C1 segment of cervical spinal cord (tissue), 14 donors: ENCODE results near the gene OXLD1.
A peak's percentile ranks its signal among the peaks of the same experiment; 100 is the strongest.

Experiments
- DNase-seq, 14 donors: peaks; one replicate each; lab custom pipeline; 2025; lab: John Stamatoyannopoulos, UW

The OXLD1 gene

GRCh38 chr17:81683584-81684441, 17.4 kb upstream of the OXLD1 start, which contains the start of the genes ARL16 and HGS:
Gene ARL16 (minus strand): TSS chr17:81683797. CDS start chr17:81683753, 44 bp downstream.
Gene HGS (plus strand): TSS chr17:81684011. CDS start chr17:81684067, 56 bp downstream.
- DNase-seq: peak; percentile 77 to 98 (median 96)

GRCh38 chr17:81683208-81683583, 16.8 kb upstream of the OXLD1 start:
- peak in 1 of 14 donors; percentile 50 for DNase-seq

GRCh38 chr17:81682565-81683207, 16.3 kb upstream of the OXLD1 start:
- no peak for DNase-seq

- no peak for DNase-seq
Observed at GRCh38 chr17:81681672-81682071, 15.3 kb upstream of the OXLD1 start.

GRCh38 chr17:81680150-81680549, 13.7 kb upstream of the OXLD1 start:
- no peak for DNase-seq

- DNase-seq: peak in 3 of 14 donors; percentile 2 to 23 (median 18)
Observed at GRCh38 chr17:81676906-81677305, 10.5 kb upstream of the OXLD1 start.

GRCh38 chr17:81675515-81676221, 9.3 kb upstream of the OXLD1 start:
- DNase-seq: peak in 2 of 14 donors; percentile 5 to 56

- DNase-seq: no peak
Observed at GRCh38 chr17:81673561-81674258, 7.3 kb upstream of the OXLD1 start.

GRCh38 chr17:81672954-81673353, 6.5 kb upstream of the OXLD1 start:
- DNase-seq: no peak

- no peak for DNase-seq
Observed at GRCh38 chr17:81672504-81672903, 6.1 kb upstream of the OXLD1 start.

- DNase-seq: no peak
Observed at GRCh38 chr17:81667754-81668153, 1.3 kb upstream of the OXLD1 start.

GRCh38 chr17:81666092-81666341, 388 bp downstream of the OXLD1 start:
- no peak for DNase-seq

GRCh38 chr17:81665205-81666091, 957 bp downstream of the OXLD1 start:
- DNase-seq: peak in 1 of 14 donors; percentile 33

GRCh38 chr17:81664051-81664470, 2.3 kb downstream of the OXLD1 start:
- DNase-seq: peak in 1 of 14 donors; percentile 11

GRCh38 chr17:81662002-81662401, 4.4 kb downstream of the OXLD1 start:
- DNase-seq: no peak

GRCh38 chr17:81660441-81660840, 6.0 kb downstream of the OXLD1 start:
- DNase-seq: no peak

- DNase-seq: no peak
Observed at GRCh38 chr17:81659038-81659437, 7.4 kb downstream of the OXLD1 start.

- no peak for DNase-seq
Observed at GRCh38 chr17:81656835-81657234, 9.6 kb downstream of the OXLD1 start.

- no peak for DNase-seq
Observed at GRCh38 chr17:81656118-81656743, 10.2 kb downstream of the OXLD1 start, which contains the start of gene PDE6G. Gene PDE6G (minus strand): TSS chr17:81656542. CDS start chr17:81653305, 3,237 bp downstream.
